T-helper 2 cell treated with Interferon-gamma antibody and Interleukin-4, amounts not matched to agents 100 ng/mL and 5 ng/mL, for 36 hours (primary cell): ENCODE results near the gene HRH3. TPM values are rescaled to one million over a fixed set of nuclear protein-coding genes. Genes with fewer than 3 reads are reported as not detected.

Source experiments
- intact Hi-C: fragments of 100-400 bp; cut with micrococcal nuclease; formaldehyde crosslinking; loops from one replicate; pipeline ENCODE4 v1.15.1; 2023
- total RNA-seq: library from RNA; stranded (reverse); gene quantifications from 2 replicates; pipeline ENCODE4 v1.2.3, GENCODE V29; 2022

Gene HRH3
- total RNA-seq: not detected in 2 replicates

DNA sequence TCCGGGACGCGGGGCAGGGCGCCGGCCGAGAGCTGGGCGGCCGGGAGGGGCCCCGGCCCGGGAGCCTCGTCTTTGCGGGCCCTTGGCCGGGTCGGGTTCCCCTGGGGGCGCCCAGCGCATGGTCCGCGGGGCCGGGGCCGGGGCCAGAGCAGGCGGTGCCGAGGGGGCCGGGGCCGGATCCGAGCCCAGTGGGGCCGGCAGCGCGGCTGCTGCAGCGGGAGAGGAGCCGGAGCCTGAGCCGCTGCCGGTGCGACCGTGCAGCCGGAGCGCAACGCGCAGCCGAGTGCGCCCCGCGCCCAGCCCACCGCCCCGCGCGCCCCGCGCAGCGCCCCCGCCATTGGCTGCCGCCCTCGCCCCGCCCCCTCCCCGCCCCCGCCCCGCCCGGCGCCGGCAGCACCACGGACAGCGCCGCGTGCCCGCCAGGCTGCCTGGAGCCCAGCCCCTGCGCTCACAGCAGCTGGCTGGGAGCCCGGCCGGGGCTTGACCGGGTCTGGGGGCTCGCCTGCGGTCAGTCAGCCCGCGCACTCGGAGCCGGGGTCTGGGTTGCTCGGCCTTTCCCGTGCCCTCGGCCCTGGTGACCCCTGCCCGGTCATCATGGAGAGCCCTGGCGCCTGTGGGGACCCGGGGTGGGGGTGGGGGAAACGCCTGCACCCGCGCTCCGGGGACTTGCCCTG is at the start of gene HRH3:
TSS of gene HRH3 (minus strand) at position 287 of the 674 bp plus-strand sequence. CDS start 308 bp downstream, outside the sequence.
- intact Hi-C loops: no loop called here

- intact Hi-C loops: no loop called here
Observed at GRCh38 chr20:62269871-62270270, 49.8 kb upstream of the HRH3 start.

- intact Hi-C loops: no loop called here
Observed at GRCh38 chr20:62269378-62269777, 49.3 kb upstream of the HRH3 start.

- intact Hi-C loops: no loop called here
Observed at GRCh38 chr20:62268228-62268900, 48.3 kb upstream of the HRH3 start.

DNA sequence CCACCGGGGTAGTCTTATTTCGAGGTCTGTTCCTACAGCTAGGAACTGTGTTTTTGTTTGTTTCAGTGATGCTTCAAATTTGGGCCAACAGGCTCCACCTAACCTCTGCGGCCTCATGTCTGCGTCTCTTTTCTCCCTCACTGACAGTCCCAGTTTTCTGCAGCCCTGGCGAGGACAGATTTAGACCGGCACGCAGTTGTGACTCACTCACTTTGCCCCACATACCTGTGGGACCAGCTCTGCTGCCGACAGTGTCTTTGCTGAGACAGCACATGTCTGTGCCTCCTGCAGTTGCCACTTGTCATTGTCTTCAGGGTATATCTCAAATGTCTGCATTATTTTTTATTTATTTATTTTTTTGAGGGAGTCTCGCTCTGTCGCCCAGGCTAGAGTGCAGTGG is 47.5 kb upstream of the HRH3 start:
- intact Hi-C loops: no loop called here

DNA sequence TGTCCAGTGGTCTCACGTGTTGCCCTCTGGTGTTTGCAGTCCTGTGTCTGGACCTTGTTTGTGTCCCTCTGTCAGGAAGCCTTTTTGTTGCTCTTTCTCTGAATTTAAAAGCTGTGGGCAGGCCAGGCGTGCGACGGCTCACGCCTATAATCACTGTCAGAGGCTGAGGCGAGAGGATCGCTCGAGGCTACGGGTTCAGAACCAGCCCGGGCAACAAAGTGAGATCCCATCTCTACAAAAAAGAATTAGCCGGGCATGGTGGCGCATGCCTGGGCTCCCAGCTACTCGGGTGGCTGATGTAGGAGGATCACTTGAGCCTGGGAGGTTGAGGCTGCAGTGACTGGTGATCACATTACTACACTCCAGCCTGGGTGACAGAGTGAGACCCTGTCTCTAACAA is 46.8 kb upstream of the HRH3 start:
- intact Hi-C loops: no loop called here

GRCh38 chr20:62266340-62266739 is 46.3 kb upstream of the HRH3 start:
- intact Hi-C loops: no loop called here

DNA sequence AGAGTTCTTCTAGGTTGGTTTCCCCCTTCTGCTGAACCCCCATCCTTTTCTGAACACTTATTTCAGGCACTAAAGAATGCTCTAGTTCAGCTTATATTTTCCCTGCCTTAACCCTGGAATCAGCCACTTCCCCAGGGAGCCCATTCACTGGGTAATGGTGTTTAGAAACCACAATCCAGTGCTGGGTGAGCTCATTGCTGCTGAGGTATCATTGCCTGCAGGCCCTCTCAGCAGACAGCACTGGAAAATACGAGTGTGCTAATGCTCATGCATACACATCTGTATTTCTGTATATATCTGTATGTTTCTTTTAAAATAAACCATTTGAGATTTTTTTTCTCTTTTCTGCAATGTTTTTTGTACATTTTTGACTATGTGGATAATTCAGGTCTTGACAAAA is 45.3 kb upstream of the HRH3 start:
- intact Hi-C loops: no loop called here

DNA sequence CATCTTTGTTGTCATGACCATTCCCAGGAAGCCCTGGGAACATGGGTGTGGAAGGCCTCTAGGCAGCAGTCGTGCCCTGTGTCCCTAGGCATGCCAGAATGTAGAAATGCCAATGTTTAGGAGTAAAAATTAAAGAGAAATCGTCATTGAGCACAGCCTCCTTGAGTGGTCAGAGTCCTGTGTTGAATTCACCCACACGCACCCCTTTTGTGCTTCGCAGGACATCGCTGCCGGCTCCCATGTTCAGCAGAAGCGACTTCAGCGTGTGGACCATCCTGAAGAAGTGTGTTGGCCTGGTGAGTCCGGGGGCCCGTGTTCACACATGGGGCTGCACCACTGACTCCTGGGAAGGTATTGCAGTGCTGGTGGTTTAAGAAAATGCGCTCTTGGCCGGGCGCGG is 43.3 kb upstream of the HRH3 start:
- intact Hi-C loops: no loop called here

- intact Hi-C loops: no loop called here
Observed at GRCh38 chr20:62262064-62262463, 42.0 kb upstream of the HRH3 start.

GRCh38 chr20:62259294-62259565 is 39.2 kb upstream of the HRH3 start:
- intact Hi-C loops: no loop called here

DNA sequence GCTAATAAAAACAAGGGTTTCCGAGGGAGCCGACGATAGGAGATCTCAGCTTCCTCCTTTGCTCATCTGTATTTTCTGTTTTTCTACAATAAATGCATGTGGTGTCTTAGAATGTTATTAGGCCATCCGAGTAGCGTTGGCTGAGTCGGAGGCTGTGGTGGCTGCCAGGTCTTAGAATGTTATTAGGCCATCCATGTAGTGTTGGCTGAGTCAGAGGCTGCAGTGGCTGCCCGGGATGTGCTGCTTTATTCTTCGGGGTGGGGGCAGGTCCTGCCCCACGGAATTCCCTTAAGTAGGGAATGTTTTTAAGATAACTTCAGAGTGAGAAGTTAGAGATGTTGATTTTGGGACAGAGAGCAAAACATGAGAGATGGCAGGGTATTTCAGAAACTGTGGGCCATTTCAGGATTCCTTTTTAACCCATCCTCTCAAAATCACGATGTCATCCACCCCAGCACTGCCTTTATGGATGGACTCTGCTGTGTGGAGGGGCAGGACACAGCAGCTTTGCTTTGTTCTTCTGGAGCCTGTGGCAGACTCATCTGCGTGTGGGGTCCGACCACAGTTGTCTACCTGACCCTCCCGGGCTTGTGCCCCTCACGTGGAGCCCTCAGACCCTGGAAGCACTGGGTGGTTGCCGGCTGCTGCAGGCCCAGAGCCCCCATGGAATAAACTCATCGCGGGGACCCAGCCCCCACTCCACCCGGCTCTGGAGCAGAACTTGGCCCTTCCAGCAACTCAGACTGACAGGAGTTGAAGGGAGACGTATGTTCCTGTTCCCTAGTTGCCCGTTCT is 38.6 kb upstream of the HRH3 start:
- intact Hi-C loops: no loop called here

DNA sequence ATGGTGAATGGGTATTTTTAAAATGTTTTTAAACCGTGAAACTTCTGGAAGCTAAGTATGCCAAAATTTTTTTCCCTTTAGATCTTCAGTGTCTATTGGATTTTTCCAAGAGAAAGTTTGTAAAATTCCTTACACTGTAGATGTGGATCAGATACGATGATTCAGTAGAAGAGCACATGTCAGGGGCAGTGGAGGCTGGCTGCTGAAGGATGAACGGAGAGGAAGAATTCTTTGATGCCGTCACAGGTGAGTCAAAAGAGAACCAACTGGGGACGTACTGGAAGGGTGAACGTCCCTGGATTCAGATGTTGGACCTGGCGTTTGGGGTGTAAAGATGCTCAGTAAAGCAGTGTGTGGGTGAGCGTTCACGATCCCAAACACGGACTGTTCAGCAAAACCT is 35.9 kb upstream of the HRH3 start:
- intact Hi-C loops: no loop called here

DNA sequence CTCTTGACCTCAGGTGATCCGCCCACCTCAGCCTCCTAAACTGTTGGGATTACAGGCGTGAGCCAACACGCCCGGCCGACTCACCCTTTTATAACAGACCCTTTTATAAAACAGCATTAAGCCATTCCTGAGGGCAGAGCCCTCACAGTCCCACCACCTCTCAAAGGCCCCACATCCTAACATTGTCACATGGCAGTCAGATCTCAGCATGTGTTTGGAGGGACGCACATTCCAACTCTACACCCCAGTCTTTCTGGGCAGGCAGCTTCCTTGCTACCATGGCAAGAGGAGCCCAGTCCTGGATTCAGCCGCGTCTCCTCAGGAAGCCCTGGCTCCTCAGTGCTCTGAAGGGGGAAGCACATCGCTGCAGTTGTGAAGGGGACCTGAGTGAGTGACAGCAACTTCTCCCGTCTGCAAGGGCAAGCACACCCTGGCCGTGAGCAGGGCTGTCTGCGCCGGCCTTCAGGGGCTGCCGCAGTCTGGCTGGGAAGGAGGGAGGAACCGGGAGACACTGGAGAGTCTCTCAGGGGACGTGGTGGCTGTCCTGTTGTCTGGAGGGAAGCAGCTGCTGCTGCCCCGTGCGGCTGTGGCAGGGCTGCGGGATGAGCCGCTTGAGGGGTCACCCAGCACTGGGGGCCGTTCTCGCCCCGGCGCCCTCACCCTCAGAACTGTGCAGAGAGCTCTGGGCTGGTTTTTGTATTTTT is 34.1 kb upstream of the HRH3 start:
- intact Hi-C loops: no loop called here

DNA sequence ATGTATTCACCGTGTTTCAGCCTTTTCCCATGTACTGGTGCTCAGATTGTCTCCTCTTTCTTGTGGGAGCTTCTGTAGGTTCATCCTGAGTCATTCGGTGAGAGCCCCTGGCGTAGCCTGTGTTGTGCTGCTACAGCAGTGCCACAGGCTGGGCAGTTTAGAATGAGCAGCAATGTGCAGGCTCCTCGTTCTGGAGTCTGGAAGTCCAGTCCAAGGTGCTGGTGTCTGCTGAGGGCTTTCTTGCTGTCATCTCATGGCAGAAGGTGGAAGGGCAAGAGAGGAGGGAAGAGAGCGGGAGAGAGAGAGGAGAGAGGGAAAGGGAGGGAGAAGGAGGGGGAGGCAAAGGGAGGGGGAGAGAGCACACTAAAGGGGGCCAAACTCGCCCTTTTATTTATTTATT is 33.3 kb upstream of the HRH3 start:
- intact Hi-C loops: no loop called here

DNA sequence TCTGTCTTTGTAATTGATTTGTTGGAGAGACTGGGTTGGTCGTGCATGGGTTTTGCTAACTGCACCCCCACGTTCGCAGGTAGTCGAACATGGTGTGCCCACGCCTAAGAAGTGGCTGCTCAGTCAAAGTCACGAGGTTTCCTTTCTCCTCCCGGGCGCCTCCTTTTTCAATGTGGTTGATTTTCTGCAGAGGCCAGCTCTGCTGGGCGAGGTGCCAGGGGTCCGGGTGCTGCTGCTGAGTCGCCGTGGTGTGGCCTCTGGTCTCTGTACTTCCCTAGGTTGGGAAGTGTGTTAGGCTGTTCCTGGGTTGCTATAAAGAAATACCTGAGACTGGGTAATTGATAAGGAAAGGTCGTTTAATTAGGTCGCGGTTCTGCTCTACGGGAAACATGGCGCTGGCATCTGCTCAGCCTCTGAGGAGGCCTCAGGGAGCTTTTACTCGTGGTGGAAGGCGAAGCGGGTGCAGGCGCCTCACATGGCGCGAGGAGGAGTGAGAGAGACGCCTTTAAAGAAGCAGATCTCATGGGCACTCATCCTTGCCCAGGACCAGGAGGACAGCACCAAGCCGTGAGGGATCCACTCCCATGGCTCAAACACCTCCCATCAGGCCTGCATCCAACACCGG is 32.4 kb upstream of the HRH3 start:
- intact Hi-C loops: no loop called here

- intact Hi-C loops: no loop called here
Observed at GRCh38 chr20:62248890-62249560, 28.9 kb upstream of the HRH3 start.

- intact Hi-C loops: no loop called here
Observed at GRCh38 chr20:62246872-62247652, 27.0 kb upstream of the HRH3 start.

DNA sequence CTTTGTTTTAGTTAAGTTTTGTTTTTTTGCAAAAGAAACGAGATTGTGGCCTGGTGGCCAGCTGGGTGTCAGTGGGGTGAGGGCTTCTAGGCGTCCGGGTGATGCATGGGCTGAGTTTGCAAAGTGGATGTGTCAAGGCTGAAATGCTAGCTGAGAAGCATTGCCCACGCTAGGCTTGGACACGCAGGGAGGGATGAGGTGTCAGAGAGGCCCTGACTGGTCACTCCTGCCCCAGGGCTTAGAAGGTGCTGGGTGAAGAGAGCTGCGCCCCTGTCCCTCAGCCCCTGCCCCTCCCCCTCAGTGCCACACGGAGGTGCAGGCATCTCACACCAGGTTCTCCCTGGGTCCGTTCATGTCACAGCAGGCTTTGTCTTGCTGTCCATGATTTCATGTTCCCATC is 26.4 kb upstream of the HRH3 start:
- intact Hi-C loops: no loop called here

DNA sequence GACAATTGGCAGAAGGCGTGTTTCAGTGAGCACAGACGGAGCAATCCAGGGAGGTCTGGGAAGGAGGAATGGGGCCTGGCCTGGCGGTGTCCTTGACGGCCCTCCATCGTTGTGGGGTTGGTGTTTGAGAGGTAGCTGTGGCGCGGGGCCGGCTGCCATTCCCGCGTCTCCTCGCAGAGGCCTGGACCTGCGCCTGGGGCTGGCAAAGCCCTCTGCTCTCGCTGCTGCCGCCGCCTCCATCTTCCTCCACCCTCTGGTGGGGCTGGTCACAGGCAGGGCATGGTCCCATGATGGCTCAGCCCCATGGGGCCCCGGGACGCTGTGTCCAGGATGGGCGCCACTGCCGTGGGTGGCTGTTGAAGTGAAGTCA is 25.8 kb upstream of the HRH3 start:
- intact Hi-C loops: no loop called here
